Measurements from ENCODE around the gene LCE1D. TPM values are rescaled to one million over a fixed set of nuclear protein-coding genes. Genes with fewer than 3 reads are reported as not detected.

LCE1D gene
- total and polyA plus RNA-seq, 2 of the 13 experiments (the other 11 are each of a cell fraction or from before 2014, with no cell fraction given): not detected

DNA sequence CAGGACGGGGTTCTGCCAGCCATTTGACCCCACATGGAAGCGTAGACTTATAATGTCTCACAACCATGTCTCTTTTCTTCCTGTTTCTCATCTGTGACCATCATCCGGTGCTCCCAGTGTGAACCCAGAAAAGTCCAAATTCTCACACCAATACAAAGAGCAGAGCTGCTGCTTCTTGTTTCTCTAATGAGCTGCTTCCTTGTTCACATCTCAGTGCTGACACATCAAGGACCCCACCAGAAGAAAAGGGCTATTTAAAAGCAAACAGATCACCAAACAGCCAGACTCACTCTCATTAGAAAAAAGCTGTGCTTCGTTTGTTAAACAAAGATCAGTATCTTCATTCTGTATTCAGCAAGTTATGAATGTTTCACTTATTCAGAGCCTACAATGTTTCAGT lies 835 bp upstream of the LCE1D start:
- no peak for DNase-seq (ENCODE audit: low spot score)
- H3K36me3 ChIP-seq (replicated peaks in 1 of 2; ENCODE audit: control insufficient read depth in 1 of 2, insufficient read depth in 2 of 2, low read length in 2 of 2): no peaks in the 10 kb centered on the region
- H3K4me3 ChIP-seq (replicated peaks in 1 of 3; ENCODE audit: insufficient read depth in 1 of 3, low read depth in 2 of 3, low read length in 3 of 3): no peak overlapping the region
- H4K20me1 ChIP-seq (ENCODE audit: insufficient read depth, low read length): no peaks in the 10 kb centered on the region
- H3K4me1 ChIP-seq (ENCODE audit: insufficient read depth, low read length): no peaks in the 10 kb centered on the region
- no peak for FAIRE-seq
- H3K4me2 ChIP-seq (ENCODE audit: low read depth, low read length): no peak overlapping the region
- BruUV-seq (replicated peaks): no TSS peak
- no peaks in the 10 kb centered on the region for H3K79me2 ChIP-seq (ENCODE audit: insufficient read depth, low read length)
- intact Hi-C loops (cut with micrococcal nuclease; ENCODE audit: unreplicated experiment): no loop called here
- ATAC-seq: no peak
- ChIA-PET POLR2A (no interaction called here), CTCF (ENCODE audit: low intra/inter-chr PET ratio, low total read pairs) (no interaction called here)
- H3K27ac ChIP-seq (ENCODE audit: extremely low read length, insufficient read depth, low read length): no peak overlapping the region
- TF ChIP-seq FOXK1 (CRISPR knock-in tag; IDR thresholded peaks at IDR 0.05; ENCODE audit: borderline replicate concordance, low read depth): no peak
- TF ChIP-seq EED (CRISPR knock-in tag; IDR thresholded peaks at IDR 0.05): no peak
- TF ChIP-seq, protein P1, sequence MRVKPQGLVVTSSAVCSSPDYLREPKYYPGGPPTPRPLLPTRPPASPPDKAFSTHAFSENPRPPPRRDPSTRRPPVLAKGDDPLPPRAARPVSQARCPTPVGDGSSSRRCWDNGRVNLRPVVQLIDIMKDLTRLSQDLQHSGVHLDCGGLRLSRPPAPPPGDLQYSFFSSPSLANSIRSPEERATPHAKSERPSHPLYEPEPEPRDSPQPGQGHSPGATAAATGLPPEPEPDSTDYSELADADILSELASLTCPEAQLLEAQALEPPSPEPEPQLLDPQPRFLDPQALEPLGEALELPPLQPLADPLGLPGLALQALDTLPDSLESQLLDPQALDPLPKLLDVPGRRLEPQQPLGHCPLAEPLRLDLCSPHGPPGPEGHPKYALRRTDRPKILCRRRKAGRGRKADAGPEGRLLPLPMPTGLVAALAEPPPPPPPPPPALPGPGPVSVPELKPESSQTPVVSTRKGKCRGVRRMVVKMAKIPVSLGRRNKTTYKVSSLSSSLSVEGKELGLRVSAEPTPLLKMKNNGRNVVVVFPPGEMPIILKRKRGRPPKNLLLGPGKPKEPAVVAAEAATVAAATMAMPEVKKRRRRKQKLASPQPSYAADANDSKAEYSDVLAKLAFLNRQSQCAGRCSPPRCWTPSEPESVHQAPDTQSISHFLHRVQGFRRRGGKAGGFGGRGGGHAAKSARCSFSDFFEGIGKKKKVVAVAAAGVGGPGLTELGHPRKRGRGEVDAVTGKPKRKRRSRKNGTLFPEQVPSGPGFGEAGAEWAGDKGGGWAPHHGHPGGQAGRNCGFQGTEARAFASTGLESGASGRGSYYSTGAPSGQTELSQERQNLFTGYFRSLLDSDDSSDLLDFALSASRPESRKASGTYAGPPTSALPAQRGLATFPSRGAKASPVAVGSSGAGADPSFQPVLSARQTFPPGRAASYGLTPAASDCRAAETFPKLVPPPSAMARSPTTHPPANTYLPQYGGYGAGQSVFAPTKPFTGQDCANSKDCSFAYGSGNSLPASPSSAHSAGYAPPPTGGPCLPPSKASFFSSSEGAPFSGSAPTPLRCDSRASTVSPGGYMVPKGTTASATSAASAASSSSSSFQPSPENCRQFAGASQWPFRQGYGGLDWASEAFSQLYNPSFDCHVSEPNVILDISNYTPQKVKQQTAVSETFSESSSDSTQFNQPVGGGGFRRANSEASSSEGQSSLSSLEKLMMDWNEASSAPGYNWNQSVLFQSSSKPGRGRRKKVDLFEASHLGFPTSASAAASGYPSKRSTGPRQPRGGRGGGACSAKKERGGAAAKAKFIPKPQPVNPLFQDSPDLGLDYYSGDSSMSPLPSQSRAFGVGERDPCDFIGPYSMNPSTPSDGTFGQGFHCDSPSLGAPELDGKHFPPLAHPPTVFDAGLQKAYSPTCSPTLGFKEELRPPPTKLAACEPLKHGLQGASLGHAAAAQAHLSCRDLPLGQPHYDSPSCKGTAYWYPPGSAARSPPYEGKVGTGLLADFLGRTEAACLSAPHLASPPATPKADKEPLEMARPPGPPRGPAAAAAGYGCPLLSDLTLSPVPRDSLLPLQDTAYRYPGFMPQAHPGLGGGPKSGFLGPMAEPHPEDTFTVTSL (CRISPR knock-in tag; IDR thresholded peaks at IDR 0.05; ENCODE audit: borderline replicate concordance): no peak
- TF ChIP-seq ZFX (CRISPR knock-in tag; IDR thresholded peaks at IDR 0.05; ENCODE audit: low read depth): no peak
- TF ChIP-seq FOXK2 (IDR thresholded peaks at IDR 0.05): no peak
- TF ChIP-seq SUZ12 (IDR thresholded peaks at IDR 0.05; ENCODE audit: low read depth, low read length): no peak
- TF ChIP-seq, protein P2, sequence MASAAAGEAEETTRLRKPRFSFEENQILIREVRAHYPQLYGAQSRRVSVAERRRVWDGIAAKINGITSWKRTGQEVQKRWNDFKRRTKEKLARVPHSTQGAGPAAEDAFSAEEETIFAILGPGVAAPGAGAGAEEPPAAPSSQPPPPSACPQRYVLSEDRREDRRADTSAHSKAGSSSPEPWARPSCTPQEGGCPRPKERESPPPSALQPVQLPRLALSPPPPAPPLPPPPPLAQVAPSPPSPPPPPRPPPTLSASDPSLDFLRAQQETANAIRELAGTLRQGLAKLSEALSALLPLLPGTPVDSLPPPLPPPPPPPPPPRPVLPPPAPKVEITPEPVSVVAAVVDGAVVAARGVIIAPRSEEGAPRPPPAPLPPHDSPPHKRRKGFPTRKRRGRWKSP (CRISPR knock-in tag; IDR thresholded peaks at IDR 0.05): no peak
- no peak for TF ChIP-seq RAD21 (CRISPR knock-in tag; IDR thresholded peaks at IDR 0.05)
- no peak for TF ChIP-seq FOXA3 (CRISPR knock-in tag; IDR thresholded peaks at IDR 0.05)
- TF ChIP-seq HMGA1 (CRISPR knock-in tag; conservative IDR thresholded peaks at IDR 0.05): no peak
- TF ChIP-seq ZNF224 (CRISPR knock-in tag; IDR thresholded peaks at IDR 0.05): no peak
- no peak for TF ChIP-seq ZNF180 (CRISPR knock-in tag; IDR thresholded peaks at IDR 0.05; ENCODE audit: borderline replicate concordance, low read depth)
- TF ChIP-seq, protein P3, sequence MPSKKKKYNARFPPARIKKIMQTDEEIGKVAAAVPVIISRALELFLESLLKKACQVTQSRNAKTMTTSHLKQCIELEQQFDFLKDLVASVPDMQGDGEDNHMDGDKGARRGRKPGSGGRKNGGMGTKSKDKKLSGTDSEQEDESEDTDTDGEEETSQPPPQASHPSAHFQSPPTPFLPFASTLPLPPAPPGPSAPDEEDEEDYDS (CRISPR knock-in tag; IDR thresholded peaks at IDR 0.05): no peak
- no peak for TF ChIP-seq ZNF337 (CRISPR knock-in tag; IDR thresholded peaks at IDR 0.05; ENCODE audit: borderline replicate concordance, low read depth)
- no peak for TF ChIP-seq HDAC6 (IDR thresholded peaks at IDR 0.05; ENCODE audit: low read depth, low read length)
- in situ Hi-C loops (cut with HindIII; ENCODE audit: extremely low pct_ligation_motif_present, low pct_unique_long_range_greater_than_20kb): no loop called here
- no peak overlapping the region for H2AFZ ChIP-seq (ENCODE audit: low read length)
- WGBS (ENCODE audit: low lambda C conversion rate): 25% methylated on average over 4 of the region's 4 CpGs
- no peak overlapping the region for H3K9ac ChIP-seq (ENCODE audit: insufficient read depth, low read depth, low read length)
- no peaks in the 10 kb centered on the region for H3K9me3 ChIP-seq (ENCODE audit: low read length)
- no peaks in the 10 kb centered on the region for H3K27me3 ChIP-seq (ENCODE audit: control insufficient read depth in 1 of 2, insufficient read depth in 2 of 2, low read length in 2 of 2)

Measured in HepG2 (cell line).